HL-60 (cell line): ENCODE measurements around the gene HRC.
A peak's percentile ranks its signal among the peaks of the same experiment; 100 is the strongest.

ENCODE experiments used
- DNase-seq, 2 experiments: peaks; one replicate each; pipeline ENCODE4 v3.0.0-alpha.2; 2010 to 2020; ENCODE audit warnings: low read depth in 1 of 2, low spot score in 1 of 2
- H3K27ac ChIP-seq: fragments of 250-450 bp; sonication (Bioruptor Pico); replicated peaks from 2 replicates; pipeline ENCODE4 v1.5.1; 2020; ENCODE audit warnings: mild to moderate bottlenecking, moderate library complexity
- H3K27me3 ChIP-seq: fragments of 250-450 bp; sonication (Bioruptor Pico); 2 replicates; pipeline ENCODE4 v1.5.1; 2021; ENCODE audit warnings: mild to moderate bottlenecking, moderate library complexity; ENCODE audit not compliant: insufficient read depth, poor library complexity, severe bottlenecking
- H3K4me3 ChIP-seq: replicated peaks from 2 replicates; pipeline ENCODE4 v1.5.1; 2011; ENCODE audit warnings: mild to moderate bottlenecking, control low read depth, low read length; ENCODE audit not compliant: insufficient read depth
- GABPA ChIP-seq: IDR thresholded peaks from 2 replicates; pipeline ENCODE4 v1.6.1; 2012; ENCODE audit warnings: low read depth
- POLR2AphosphoS5 ChIP-seq: IDR thresholded peaks from 2 replicates; pipeline ENCODE4 v1.6.1; 2012; ENCODE audit warnings: low read depth
- SPI1 ChIP-seq: IDR thresholded peaks from 2 replicates; pipeline ENCODE4 v1.6.1; 2012; ENCODE audit warnings: low read depth, mild to moderate bottlenecking, borderline replicate concordance
- TF ChIP-seq, protein P1 (sequence below): IDR thresholded peaks from 2 replicates; pipeline ENCODE4 v1.6.1; 2012; ENCODE audit warnings: low read depth; ENCODE audit not compliant: insufficient replicate concordance
- TF ChIP-seq, protein P2 (sequence below): IDR thresholded peaks from one replicate; pipeline ENCODE4 v1.5.1; 2011; ENCODE audit warnings: low read length, control low read depth, inconsistent platforms; ENCODE audit not compliant: insufficient read depth

The HRC gene

DNA sequence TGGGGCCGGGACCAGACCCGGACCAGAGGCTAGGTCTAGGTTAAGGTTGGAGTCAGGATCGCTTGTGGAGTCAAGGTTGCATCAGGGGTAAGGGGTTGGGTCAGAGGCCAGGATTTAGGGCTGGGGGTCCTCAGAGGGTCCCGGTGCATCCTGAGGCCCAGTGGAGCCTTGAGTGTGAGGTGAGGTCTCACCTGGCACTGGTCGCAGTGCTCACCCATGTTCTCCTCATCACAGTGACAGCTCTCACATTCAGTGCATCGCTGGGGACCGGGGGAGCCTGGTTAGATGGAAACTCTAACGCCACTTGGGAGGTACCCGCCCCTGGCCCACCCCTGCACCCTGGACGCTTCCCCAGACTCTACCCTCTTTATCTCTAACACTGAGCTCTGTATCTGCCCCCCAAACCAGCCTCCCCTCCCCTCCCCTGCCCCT is 3.1 kb downstream of the HRC start:
- TF ChIP-seq POLR2AphosphoS5 (no peak), GABPA (no peak), SPI1 (no peak)
- TF ChIP-seq, protein P1, sequence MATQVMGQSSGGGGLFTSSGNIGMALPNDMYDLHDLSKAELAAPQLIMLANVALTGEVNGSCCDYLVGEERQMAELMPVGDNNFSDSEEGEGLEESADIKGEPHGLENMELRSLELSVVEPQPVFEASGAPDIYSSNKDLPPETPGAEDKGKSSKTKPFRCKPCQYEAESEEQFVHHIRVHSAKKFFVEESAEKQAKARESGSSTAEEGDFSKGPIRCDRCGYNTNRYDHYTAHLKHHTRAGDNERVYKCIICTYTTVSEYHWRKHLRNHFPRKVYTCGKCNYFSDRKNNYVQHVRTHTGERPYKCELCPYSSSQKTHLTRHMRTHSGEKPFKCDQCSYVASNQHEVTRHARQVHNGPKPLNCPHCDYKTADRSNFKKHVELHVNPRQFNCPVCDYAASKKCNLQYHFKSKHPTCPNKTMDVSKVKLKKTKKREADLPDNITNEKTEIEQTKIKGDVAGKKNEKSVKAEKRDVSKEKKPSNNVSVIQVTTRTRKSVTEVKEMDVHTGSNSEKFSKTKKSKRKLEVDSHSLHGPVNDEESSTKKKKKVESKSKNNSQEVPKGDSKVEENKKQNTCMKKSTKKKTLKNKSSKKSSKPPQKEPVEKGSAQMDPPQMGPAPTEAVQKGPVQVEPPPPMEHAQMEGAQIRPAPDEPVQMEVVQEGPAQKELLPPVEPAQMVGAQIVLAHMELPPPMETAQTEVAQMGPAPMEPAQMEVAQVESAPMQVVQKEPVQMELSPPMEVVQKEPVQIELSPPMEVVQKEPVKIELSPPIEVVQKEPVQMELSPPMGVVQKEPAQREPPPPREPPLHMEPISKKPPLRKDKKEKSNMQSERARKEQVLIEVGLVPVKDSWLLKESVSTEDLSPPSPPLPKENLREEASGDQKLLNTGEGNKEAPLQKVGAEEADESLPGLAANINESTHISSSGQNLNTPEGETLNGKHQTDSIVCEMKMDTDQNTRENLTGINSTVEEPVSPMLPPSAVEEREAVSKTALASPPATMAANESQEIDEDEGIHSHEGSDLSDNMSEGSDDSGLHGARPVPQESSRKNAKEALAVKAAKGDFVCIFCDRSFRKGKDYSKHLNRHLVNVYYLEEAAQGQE = no peak
- TF ChIP-seq, protein P2, sequence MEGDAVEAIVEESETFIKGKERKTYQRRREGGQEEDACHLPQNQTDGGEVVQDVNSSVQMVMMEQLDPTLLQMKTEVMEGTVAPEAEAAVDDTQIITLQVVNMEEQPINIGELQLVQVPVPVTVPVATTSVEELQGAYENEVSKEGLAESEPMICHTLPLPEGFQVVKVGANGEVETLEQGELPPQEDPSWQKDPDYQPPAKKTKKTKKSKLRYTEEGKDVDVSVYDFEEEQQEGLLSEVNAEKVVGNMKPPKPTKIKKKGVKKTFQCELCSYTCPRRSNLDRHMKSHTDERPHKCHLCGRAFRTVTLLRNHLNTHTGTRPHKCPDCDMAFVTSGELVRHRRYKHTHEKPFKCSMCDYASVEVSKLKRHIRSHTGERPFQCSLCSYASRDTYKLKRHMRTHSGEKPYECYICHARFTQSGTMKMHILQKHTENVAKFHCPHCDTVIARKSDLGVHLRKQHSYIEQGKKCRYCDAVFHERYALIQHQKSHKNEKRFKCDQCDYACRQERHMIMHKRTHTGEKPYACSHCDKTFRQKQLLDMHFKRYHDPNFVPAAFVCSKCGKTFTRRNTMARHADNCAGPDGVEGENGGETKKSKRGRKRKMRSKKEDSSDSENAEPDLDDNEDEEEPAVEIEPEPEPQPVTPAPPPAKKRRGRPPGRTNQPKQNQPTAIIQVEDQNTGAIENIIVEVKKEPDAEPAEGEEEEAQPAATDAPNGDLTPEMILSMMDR = no peak
- Histone ChIP-seq H3K27ac (no peak overlapping the region), H3K4me3 (no peak overlapping the region), H3K27me3 (peaks cover 37% of the 10 kb centered on the region)
- DNase-seq = no peak

GRCh38 chr19:49151267-49152118 is 3.7 kb downstream of the HRC start:
- Histone ChIP-seq H3K27ac (no peak overlapping the region), H3K27me3 (peaks cover 39% of the 10 kb centered on the region), H3K4me3 (no peak overlapping the region)
- DNase-seq = no peak
- TF ChIP-seq, protein P2 = no peak
- TF ChIP-seq POLR2AphosphoS5 = no peak
- TF ChIP-seq, protein P1 = no peak
- no peak for TF ChIP-seq SPI1
- no peak for TF ChIP-seq GABPA

DNA sequence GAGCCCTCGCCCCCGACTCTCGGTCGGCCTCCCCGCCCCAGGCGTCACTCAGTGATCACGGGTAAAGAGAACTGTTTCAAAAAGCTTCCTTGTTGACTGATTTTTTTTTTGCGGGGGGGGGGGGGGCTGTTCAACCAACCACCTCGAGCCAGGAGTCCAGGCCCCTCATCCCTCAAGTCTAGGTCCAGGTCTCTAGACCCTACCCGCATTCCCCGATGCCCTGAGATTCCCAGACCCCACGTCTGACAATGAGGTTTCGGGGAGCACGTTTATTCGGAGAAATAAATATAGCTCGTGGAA is 4.3 kb downstream of the HRC start:
- no peak overlapping the region for H3K27ac ChIP-seq
- no peak for DNase-seq
- peak overlapping the region; percentile 54 for H3K4me3 ChIP-seq
- H3K27me3 ChIP-seq = peaks cover 39% of the 10 kb centered on the region
- TF ChIP-seq GABPA (no peak), POLR2AphosphoS5 (no peak), SPI1 (no peak)
- TF ChIP-seq, protein P2 = no peak
- TF ChIP-seq, protein P1 = no peak
